ENCODE results near the gene AGK.

The AGK gene

DNA sequence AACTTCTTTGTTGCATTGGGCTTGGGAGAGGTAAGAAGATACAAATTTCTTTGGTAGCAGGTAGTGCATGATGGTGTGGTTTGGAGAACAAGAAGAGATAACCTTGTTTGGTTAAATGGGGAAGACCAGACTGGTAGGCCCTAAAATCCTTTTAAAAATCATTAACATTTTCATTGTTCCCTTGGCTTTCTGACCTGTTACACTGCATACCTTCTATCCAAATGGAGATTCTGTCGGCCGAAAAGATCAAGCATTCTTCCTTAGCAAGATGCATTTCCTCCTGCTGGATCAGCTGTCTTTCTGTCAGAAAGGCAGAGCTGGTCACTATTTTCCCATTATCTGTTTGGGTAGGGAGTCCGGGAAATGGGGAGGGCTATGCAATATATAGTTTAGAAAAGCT lies 33.7 kb downstream of the AGK start:
- no peak overlapping the region for H3K9ac ChIP-seq

DNA sequence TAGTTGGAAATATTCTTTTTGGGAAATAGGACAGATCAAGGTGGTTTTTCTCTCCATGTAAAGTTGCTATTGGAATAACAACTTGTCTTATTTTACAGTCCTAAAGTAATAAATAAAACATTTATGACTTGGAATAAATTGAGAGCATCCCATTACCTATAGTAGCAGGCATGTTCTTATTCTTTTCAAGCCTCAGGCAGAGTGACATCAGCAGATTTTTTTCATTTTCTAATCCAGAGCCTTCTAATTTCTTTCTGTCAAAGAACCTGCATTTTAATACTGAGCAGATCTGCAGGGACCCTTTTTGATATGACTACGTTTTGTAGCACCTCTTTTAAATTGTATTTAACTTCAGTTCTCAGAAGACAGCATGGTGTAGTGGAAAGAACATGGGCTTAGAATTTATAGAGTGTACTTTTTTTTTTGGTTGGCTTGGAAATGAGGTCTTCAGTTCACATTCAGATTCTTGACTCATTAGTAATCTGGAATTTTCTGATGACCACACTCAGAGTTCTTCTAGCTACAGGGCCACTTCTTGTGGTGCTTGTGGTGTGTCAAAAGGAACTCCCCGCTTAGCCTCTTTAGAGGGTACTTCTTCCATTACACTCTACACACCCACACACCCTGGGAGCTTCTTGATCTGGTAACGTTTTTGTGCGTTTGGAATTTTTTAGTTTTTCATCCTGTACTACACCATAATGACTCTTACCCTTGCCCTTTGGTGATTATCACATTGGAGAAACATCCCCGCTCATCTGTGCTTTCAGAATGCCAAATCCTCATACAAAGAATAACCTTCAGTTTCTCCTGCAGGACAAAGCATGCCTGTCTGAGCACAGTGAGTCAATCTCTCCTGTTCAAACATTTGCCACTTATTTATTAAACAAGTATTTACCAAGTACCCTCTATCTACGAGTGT lies 34.6 kb downstream of the AGK start:
- Histone ChIP-seq H3K4me3 (IDR thresholded peaks at IDR 0.05; ENCODE audit: insufficient read depth, low read depth, low read length) (no peak overlapping the region), H3K4me2 (no peak overlapping the region), H2AFZ (ENCODE audit: low read depth) (no peak overlapping the region), H3K36me3 (ENCODE audit: insufficient read depth) (no peaks in the 10 kb centered on the region; the same call in 1 of the 2 replicates), H3K9ac (no peak overlapping the region), H4K20me1 (ENCODE audit: insufficient read depth) (no peaks in the 10 kb centered on the region; the same call in 1 of the 2 replicates), H3K27ac (no peak overlapping the region), H3K4me1 (ENCODE audit: low read depth, poor library complexity, severe bottlenecking) (peaks cover 4% of the 10 kb centered on the region), H3K27me3 (ENCODE audit: insufficient read depth, low read depth) (no peaks in the 10 kb centered on the region), H3K79me2 (ENCODE audit: insufficient read depth, low read depth) (no peaks in the 10 kb centered on the region)
- TF ChIP-seq, protein P1, sequence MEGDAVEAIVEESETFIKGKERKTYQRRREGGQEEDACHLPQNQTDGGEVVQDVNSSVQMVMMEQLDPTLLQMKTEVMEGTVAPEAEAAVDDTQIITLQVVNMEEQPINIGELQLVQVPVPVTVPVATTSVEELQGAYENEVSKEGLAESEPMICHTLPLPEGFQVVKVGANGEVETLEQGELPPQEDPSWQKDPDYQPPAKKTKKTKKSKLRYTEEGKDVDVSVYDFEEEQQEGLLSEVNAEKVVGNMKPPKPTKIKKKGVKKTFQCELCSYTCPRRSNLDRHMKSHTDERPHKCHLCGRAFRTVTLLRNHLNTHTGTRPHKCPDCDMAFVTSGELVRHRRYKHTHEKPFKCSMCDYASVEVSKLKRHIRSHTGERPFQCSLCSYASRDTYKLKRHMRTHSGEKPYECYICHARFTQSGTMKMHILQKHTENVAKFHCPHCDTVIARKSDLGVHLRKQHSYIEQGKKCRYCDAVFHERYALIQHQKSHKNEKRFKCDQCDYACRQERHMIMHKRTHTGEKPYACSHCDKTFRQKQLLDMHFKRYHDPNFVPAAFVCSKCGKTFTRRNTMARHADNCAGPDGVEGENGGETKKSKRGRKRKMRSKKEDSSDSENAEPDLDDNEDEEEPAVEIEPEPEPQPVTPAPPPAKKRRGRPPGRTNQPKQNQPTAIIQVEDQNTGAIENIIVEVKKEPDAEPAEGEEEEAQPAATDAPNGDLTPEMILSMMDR (conservative IDR thresholded peaks at IDR 0.05; ENCODE audit: low read depth, low read length): no peak

More for the DNA sequence above, 33.7 kb downstream of the AGK start:
- no peak overlapping the region for H2AFZ ChIP-seq (ENCODE audit: low read depth)
- H3K36me3 ChIP-seq (ENCODE audit: insufficient read depth): no peaks in the 10 kb centered on the region; the same call in 1 of the 2 replicates
- H3K4me1 ChIP-seq (ENCODE audit: low read depth, poor library complexity, severe bottlenecking): peaks cover 2% of the 10 kb centered on the region
- no peaks in the 10 kb centered on the region for H3K79me2 ChIP-seq (ENCODE audit: insufficient read depth, low read depth)
- no peaks in the 10 kb centered on the region for H3K27me3 ChIP-seq (ENCODE audit: insufficient read depth, low read depth)
- H3K27ac ChIP-seq: no peak overlapping the region
- H4K20me1 ChIP-seq (ENCODE audit: insufficient read depth): no peaks in the 10 kb centered on the region; the same call in 1 of the 2 replicates
- no peak overlapping the region for H3K4me2 ChIP-seq
- H3K4me3 ChIP-seq (IDR thresholded peaks at IDR 0.05; ENCODE audit: insufficient read depth, low read depth, low read length): no peak overlapping the region
- TF ChIP-seq, protein P1 (conservative IDR thresholded peaks at IDR 0.05; ENCODE audit: low read depth, low read length): no peak

DNA sequence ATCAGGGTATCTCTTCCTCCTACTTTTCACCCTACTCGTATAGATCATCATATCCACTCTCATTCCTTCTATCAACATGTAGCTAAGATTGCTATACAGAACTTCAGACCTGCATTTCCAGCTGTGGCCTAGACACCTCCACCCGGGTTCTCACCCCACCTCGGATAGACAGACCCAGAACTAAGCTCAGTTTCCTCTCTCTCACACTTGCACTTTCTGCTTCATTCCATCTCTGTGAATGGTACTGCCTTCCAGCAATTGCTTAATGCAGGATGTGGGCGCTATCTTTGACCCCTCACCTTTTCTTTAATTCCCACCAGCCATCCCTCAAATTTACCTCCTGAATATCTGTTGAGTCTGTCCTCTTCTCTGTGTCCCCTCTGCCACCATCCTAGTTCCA lies 35.7 kb downstream of the AGK start:
- Histone ChIP-seq H3K9ac (no peak overlapping the region), H4K20me1 (ENCODE audit: insufficient read depth) (no peaks in the 10 kb centered on the region; the same call in 1 of the 2 replicates), H2AFZ (ENCODE audit: low read depth) (no peak overlapping the region), H3K27ac (no peak overlapping the region), H3K79me2 (ENCODE audit: insufficient read depth, low read depth) (no peaks in the 10 kb centered on the region; the same call in 1 of the 2 replicates), H3K4me3 (IDR thresholded peaks at IDR 0.05; ENCODE audit: insufficient read depth, low read depth, low read length) (no peak overlapping the region), H3K27me3 (ENCODE audit: insufficient read depth, low read depth) (no peaks in the 10 kb centered on the region), H3K36me3 (ENCODE audit: insufficient read depth) (no peaks in the 10 kb centered on the region), H3K4me1 (ENCODE audit: low read depth, poor library complexity, severe bottlenecking) (peaks cover 4% of the 10 kb centered on the region), H3K4me2 (no peak overlapping the region)
- TF ChIP-seq, protein P1 (conservative IDR thresholded peaks at IDR 0.05; ENCODE audit: low read depth, low read length): no peak

DNA sequence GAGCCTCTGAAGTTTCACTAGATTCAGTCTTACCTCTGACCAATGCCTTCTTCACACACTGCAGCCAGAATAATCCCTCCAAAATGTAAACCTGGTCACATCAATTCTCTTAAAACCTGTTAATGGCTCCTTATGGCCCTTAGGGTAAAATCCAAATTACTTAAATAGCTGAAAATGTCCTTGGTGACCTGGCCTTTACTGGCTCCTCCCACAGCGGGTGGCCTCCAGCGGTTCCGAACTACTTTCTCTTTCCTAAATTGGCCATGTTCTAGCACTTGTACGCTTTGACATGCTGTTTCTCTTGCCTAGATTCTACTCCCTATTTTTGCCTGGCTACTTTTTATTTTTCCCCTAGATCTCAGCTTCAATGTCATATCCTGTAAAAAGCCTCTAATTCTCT lies 36.1 kb downstream of the AGK start:
- H4K20me1 ChIP-seq (ENCODE audit: insufficient read depth): no peaks in the 10 kb centered on the region; the same call in 1 of the 2 replicates
- H3K4me2 ChIP-seq: no peak overlapping the region
- H3K36me3 ChIP-seq (ENCODE audit: insufficient read depth): no peaks in the 10 kb centered on the region
- H3K27me3 ChIP-seq (ENCODE audit: insufficient read depth, low read depth): no peaks in the 10 kb centered on the region
- no peak overlapping the region for H3K27ac ChIP-seq
- no peak overlapping the region for H3K4me3 ChIP-seq (IDR thresholded peaks at IDR 0.05; ENCODE audit: insufficient read depth, low read depth, low read length)
- TF ChIP-seq, protein P1 (conservative IDR thresholded peaks at IDR 0.05; ENCODE audit: low read depth, low read length): no peak
- no peaks in the 10 kb centered on the region; the same call in 1 of the 2 replicates for H3K79me2 ChIP-seq (ENCODE audit: insufficient read depth, low read depth)
- H3K9ac ChIP-seq: no peak overlapping the region
- no peak overlapping the region for H2AFZ ChIP-seq (ENCODE audit: low read depth)
- peaks cover 4% of the 10 kb centered on the region for H3K4me1 ChIP-seq (ENCODE audit: low read depth, poor library complexity, severe bottlenecking)
